Fibroblast of skin of left biceps (primary cell): ENCODE results near the gene AREG.
A peak's percentile ranks its signal among the peaks of the same experiment; 100 is the strongest.
"Not testable (repeated sequence)": the region's sequence is repeated elsewhere in the genome, so short reads cannot be mapped to it uniquely, and the experiment has no call there.

Experiments
- DNase-seq, 2 experiments: peaks; one replicate each; pipeline ENCODE4 v3.0.0-alpha.2; 2013; ENCODE audit warnings: low read depth in 2 of 2

The AREG gene

DNA sequence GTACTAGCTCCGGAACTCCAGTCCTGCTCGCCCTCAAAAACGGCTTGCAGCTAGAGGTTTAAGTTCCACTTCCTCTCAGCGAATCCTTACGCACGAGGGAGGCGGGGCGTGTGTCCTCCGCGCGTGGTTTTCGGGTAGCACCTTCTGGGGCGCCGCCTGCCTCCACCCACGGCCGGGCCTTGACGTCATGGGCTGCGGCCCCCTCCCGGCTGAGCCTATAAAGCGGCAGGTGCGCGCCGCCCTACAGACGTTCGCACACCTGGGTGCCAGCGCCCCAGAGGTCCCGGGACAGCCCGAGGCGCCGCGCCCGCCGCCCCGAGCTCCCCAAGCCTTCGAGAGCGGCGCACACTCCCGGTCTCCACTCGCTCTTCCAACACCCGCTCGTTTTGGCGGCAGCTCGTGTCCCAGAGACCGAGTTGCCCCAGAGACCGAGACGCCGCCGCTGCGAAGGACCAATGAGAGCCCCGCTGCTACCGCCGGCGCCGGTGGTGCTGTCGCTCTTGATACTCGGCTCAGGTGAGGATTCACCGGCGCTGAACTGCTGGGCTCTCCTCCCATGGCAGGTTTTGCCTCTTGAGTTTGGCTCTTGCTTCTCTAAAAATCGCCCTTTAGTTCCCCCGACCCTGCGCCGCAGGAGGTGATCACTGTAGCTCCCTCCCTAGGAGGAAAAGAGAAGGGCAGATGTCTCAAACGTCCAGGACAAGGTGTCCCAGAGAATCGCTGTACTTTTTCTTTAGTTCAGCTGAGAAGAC, at the start of gene AREG:
AREG (plus strand) TSS at position 246 of the 752 bp plus-strand sequence; CDS start at position 456, 210 bp downstream.
- no peak for DNase-seq

GRCh38 chr4:74395633-74396032, 49.3 kb upstream of the AREG start:
- DNase-seq, result no peak

GRCh38 chr4:74397748-74398426, 47.0 kb upstream of the AREG start:
- DNase-seq, result no peak

DNA sequence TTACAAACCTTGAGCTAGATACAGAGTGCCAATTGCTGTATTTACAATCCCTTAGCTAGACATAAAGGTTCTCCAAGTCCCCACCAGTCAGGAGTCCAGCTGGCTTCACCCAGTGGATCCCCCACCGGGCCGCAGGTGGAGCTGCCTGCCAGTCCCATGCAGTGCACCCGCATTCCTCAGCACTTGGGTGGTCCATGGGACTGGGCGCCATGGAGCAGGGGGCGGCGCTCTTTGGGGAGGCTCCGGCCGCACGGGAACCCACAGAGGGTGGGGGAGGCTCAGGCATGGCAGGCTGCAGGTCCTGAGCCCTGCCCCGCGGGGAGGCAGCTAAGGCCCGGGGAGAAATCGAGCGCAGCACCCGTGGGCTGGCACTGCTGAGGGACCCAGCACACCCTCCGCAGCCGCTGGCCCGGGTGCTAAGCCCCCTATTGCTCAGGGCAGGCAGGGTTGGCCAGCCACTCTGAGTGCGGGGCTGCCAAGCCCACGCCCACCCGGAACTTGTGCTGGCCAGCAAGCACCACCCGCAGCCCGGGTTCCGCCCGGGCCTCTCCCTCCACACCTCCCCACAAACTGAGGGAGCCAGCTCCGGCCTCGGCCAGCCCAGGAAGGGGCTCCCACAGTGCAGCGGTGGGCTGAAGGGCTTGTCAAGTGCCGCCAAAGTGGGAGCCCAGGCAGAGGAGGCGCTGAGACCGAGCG, 45.9 kb upstream of the AREG start:
- not testable (repeated sequence) for DNase-seq

GRCh38 chr4:74400395-74400794, 44.5 kb upstream of the AREG start:
- DNase-seq, result no peak

DNA sequence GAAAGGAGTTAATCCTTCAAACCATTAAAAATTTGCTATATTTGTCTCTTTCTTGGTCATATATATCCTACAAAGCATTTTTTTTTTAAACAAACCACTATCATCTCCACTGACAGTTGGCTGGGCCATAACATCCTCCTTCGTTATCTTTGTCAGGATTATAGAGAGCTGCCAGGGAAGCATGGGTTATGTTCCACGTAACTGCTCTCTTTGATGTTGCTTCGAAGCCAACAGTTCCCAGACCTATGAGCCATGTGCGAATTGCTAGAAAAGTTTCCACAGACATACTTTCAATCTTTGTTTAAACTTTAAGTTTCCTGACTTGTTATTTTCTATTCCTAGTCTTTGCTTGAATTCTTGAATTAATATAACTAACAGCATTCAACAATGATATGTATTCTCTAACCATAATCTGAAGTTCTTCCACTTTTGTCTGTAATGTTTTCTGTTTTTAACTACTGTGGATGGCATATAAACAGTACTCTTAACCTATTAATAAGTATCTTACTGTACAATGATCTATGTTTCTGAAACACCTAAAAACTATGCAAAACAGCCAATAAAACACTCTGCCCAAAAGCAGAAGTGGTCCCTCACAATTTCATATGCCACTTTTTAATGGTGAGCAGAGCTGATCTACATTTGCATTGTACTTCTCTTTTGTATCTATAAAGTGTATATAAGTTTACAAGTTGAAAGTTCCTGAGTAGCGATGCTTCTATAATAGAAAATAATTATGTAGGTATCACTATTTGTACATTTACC, 42.1 kb upstream of the AREG start:
- no peak for DNase-seq

- no peak for DNase-seq
Measured at GRCh38 chr4:74407891-74408290, 37.0 kb upstream of the AREG start.

DNA sequence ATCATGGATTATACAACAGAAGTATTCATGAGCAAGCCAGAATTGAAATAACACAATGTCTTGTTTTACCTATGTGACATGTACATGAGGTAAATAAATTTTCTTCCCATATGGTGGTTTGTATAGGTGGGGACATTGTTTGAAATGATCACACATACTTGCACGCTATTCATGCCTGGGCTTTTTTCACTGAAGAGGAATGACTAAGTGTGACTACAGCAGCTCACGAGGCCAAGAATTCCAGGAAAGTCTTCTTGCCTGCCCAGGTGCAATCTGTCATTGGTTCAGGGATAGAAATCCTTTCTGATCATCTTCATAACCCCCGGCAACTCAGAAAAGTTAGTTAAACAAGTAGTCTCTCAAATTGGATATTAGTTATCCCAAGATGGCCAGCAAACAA, 36.3 kb upstream of the AREG start:
- DNase-seq, result no peak

DNA sequence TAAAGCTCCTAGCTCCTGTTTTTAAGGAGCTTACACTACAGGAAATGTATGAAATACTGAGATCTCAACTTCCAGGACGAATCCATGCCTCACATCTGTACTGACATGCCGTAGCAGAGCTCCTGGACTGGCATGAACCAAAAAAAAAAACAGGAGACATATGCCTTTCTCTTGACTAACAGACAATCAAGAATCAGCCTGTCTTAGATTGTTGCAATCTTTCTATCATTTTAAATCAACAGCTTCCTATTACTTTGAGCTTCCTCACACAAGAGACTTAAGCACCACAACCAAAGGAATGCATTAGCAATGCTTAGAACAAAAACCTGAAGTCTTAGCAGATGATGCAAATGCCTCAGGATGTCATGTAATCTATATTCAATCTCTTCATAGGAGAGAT, 34.7 kb upstream of the AREG start:
- DNase-seq, result no peak

DNA sequence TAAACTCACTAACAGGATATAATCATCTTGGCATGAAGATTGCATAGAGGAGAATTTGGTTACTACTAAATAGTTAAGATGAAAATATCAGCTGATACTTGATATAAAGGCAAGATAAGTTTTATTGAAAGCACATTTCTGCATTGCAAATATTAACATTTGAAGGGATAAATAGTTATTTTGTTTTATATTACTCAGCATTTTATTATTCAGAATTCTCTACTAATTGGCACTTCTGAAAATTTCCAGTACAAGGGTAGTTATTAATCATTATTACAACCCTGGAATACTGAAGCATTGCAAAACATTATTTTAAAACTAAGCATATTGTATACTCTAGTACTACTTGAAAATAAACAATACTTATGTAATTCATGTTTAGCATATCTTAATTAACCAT, 32.7 kb upstream of the AREG start:
- no peak for DNase-seq

DNA sequence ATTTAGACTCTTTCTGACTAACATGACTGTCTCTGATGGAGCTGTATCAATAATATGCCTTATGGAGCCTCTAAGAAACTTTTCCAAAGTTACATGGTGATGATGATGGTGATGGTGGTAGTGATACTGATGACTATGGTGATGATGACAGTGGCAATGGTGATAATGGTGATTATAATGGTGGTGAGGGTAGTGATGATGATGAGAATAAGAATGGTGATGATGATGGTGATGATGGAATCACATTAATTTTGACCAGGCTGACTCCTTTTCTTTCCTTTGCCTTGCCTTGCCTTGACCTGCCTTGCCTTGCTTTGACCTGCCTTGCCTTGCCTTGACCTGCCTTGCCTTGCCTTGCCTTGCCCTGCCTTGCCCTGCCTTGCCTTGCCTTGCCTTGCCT, 31.7 kb upstream of the AREG start:
- no peak for DNase-seq

DNA sequence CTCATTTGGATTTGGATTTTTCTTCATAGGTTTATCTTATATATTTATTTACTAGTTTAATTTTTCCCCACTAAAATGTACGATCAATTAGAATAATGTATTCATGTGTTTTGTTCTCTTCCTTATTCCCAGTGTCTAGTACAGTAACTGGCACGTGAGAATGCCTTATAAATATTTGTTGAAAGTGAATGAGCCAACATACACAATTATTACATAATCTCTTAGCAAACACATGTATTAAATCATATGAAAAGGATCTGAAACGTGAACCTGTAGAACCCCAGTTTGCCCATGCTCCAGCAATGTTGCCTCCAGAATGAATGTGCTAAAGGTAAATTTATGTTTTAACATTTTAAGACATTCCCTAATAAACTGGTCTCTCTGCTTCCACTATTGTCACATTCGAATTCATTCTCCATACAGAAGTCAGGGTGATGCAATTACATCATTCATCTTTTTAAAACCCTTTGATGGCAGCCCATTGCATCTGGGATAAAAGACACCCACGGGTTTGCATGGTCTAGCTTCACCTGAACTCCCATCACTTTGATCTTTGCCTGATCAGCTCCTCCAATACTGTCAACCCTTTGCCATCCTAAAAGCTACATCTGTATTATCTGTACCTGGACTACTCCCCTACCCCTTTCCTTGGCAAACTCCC, 30.7 kb upstream of the AREG start:
- DNase-seq, result no peak

DNA sequence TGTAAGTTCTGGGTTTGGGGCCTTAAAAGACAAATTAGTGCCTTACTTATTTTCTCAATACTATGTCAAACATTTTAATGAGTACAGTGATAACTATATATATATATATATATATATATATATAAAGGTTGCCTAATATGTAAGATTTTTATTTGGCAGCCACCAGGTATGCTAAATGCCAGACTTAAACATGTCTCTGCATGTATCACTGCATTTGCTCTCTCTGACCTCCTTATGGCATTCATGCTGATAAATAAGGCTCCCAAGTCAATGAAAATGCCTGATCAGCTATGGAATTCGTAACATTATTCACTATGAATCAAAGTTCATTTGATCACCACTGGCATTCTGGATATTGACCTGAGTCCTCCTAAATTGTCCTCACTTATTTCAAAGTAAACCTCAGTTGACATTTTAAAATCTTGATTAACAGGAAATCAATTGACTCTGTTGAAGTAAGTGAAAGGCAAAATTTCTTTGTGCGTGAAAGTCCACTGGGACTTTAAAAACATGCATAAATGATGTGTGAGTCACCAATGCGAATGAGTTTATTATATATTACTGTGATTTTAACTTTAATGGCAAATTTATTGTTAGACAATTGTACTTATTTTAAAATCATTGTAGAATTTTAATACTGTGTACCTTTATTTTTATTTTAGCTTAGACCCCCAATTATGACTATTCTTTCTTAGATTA, 29.2 kb upstream of the AREG start:
- no peak for DNase-seq

DNA sequence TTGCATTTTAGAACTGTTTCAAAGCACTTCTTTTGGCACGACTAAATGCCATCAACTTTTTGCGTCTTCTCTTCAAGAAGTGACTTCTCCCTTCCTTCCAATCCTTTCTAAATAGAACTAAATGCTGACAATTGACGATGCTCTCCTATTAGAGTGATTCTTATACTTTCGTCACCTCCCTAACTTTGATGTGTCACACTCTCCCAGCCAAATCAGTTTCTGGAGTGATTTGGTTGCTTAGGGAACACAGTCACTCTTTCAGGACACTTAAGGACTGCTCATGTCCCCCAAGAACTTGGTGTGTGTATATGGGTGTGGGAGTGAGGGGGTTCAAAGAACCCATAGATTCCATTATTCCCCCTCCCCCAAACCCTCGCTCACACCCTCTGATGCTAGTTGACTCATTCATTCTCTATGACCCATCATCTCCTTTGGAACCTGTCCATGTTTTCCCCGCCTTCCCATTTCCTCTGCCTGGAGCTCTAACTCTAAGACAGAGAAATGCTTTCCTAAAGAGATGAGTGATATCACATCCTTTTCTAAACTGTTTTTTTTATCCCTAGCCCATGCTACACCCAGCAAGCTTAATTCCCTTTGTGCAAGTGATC, 26.8 kb upstream of the AREG start:
- DNase-seq, result peak; percentile 55 to 58

- DNase-seq, result no peak
Measured at GRCh38 chr4:74420863-74421262, 24.1 kb upstream of the AREG start.

DNA sequence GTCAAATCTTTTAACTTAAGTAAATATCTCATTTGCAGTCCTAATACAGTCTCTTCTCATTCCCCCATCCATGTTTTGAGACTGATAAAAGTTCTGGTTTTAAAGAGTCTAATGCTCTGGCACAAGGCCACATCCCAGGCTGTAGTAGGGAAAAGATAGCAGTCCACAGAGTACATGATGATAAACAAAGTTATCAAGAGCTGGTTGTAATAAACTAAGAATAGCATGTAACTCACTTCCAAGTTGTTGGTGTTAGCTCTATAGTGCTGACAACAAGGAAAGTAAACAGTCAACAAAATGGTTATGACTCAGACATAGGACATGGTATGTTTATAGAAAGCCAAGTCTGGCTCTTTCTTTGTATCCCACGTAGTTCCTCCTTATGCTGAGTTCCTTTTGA, 21.8 kb upstream of the AREG start:
- DNase-seq, result no peak

- DNase-seq, result no peak
Measured at GRCh38 chr4:74424111-74424510, 20.8 kb upstream of the AREG start.

DNA sequence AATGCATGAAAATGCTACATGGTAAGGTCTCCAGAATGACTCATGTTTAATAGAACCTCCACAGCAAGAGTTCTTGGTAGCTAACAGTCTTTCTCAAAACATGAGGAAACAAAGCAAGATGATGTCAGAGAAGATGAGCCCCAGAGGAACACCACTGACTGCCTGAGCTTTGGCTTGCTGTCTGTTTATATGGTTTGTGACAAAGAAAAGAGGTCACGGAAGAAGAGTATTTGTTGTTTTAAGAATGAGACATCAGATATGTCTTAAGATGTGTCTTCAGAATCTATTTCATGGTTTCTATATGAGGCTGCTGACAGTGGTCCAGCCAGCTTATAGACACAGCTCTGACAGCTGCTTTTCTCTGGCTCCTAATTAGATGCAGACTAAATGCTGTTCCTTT, 18.8 kb upstream of the AREG start:
- peak in 1 of 2 experiments; percentile 15 for DNase-seq

GRCh38 chr4:74428276-74428675, 16.7 kb upstream of the AREG start:
- no peak for DNase-seq

DNA sequence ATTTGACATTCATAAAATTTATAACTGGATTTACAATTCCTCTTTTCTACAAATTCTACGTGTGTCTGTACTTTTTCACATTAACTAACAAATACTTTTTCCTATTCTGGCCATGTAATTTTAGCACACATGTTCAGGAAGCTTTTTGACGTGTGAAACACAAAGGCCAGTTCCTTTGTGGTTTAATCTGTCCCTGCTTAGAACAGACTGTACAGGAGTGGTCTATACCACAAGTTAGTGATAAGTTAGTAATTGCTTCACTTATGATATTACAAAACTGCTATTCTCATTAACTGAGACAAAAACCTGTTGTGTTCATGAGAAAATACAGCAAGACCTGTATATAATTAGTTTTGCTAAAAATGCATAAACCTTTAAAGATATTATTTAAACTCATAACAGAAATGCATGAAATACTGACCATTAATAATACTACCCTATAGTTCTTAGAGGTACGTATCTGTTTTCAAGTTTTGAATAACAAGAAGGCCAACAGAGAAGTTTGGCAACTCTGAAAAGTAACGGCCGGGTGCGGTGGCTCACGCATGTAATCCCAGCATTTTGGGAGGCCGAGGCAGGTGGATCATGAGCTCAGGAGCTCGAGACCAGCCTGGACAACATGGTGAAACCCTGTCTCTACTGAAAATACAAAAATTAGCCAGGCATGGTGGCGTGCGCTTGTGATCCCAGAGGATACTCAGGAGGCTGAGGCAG, 13.7 kb upstream of the AREG start:
- DNase-seq, result no peak
